Cardiac fibroblast (primary cell): ENCODE results near the gene ANO8.
A peak's percentile ranks its signal among the peaks of the same experiment; 100 is the strongest.

ENCODE experiments used
- DNase-seq, 2 donors: peaks; one replicate each; pipeline versions ENCODE4 v3.0.0 to v3.0.0-alpha.2; 2010; ENCODE audit warnings: low read depth in 2 of 2
- H3K4me3 ChIP-seq, 2 donors: replicated peaks in 1 of 2; 1 replicate in 1 of 2; 2 replicates in 1 of 2; pipeline ENCODE4 v1.5.1; 2011; ENCODE audit warnings: low read depth in 2 of 2, low read length in 2 of 2, mild to moderate bottlenecking in 2 of 2, moderate library complexity in 1 of 2
- CTCF ChIP-seq: IDR thresholded peaks from one replicate; pipeline ENCODE4 v1.5.1; 2011; ENCODE audit warnings: low read depth, mild to moderate bottlenecking, low read length, inconsistent platforms

ANO8 gene

GRCh38 chr19:17333611-17334413 is 843 bp downstream of the ANO8 start:
- peak overlapping the region; percentile 63 to 64 for H3K4me3 ChIP-seq
- TF ChIP-seq CTCF = no peak
- DNase-seq = peak; percentile 70 to 81

GRCh38 chr19:17332677-17333581 is 1.7 kb downstream of the ANO8 start:
- TF ChIP-seq CTCF = no peak

GRCh38 chr19:17332360-17332676 is 2.3 kb downstream of the ANO8 start:
- TF ChIP-seq CTCF = no peak
- H3K4me3 ChIP-seq = no peak overlapping the region
- DNase-seq = no peak

More at GRCh38 chr19:17332677-17333581, 1.7 kb downstream of the ANO8 start:
- DNase-seq = peak; percentile 56 to 59
- H3K4me3 ChIP-seq = no peak overlapping the region

- TF ChIP-seq CTCF = no peak
- DNase-seq = no peak
- H3K4me3 ChIP-seq = no peak overlapping the region
These were observed 3.6 kb downstream of the ANO8 start for GRCh38 chr19:17331045-17331558.

- no peak overlapping the region for H3K4me3 ChIP-seq
- no peak for TF ChIP-seq CTCF
- DNase-seq = no peak
These were observed 4.2 kb downstream of the ANO8 start for GRCh38 chr19:17330262-17331044.
